Body of pancreas (tissue), 4 donors: Measurements from ENCODE around the gene TMEM129.

Source experiments
- CTCF ChIP-seq, 7 experiments: fragments of 450-650 bp in 4 of 7; fragments of 200-600 bp in 3 of 7; sonication (generic) in 3 of 7; IDR thresholded peaks; one replicate each; pipeline ENCODE4 v1.5.1; 2016 to 2019; ENCODE audit warnings: antibody characterized with exemption in 7 of 7
- POLR2A ChIP-seq, 3 donors: fragments of 450-650 bp; IDR thresholded peaks; one replicate each; pipeline ENCODE4 v1.6.1; 2016; ENCODE audit warnings: antibody characterized with exemption in 3 of 3, mild to moderate bottlenecking in 2 of 3

- TF ChIP-seq CTCF (IDR thresholded peaks at IDR 0.05): no peak
- TF ChIP-seq POLR2A (IDR thresholded peaks at IDR 0.05): no peak
These were observed 49.1 kb upstream of the TMEM129 start for GRCh38 chr4:1770245-1770644.
